Colon (tissue), 2 donors: ENCODE results near the gene LNX2.

ENCODE experiments used
- FAIRE-seq: peaks from 2 replicates; lab custom pipeline; 2012; peaks lifted over from hg19 to GRCh38; lab: Jason Lieb, UNC
- donor health status: control.
- donor health status: control.

Gene LNX2

GRCh38 chr13:27504128-27504867 lies 116.0 kb downstream of the LNX2 start:
- FAIRE-seq: no peak

GRCh38 chr13:27500806-27501534 lies 119.4 kb downstream of the LNX2 start:
- no peak for FAIRE-seq

- no peak for FAIRE-seq
Measured at GRCh38 chr13:27497563-27498230, 122.6 kb downstream of the LNX2 start.

- FAIRE-seq: no peak
Measured at GRCh38 chr13:27496536-27497273, 123.6 kb downstream of the LNX2 start.

GRCh38 chr13:27496006-27496405 lies 124.3 kb downstream of the LNX2 start:
- no peak for FAIRE-seq
